GM12892 (cell line): ENCODE results near the gene FRAS1.

ENCODE experiments used
- POLR2A ChIP-seq: IDR thresholded peaks from 2 replicates; pipeline ENCODE4 v1.6.1; 2011; ENCODE audit warnings: low read depth, low read length, control low read depth
- POLR2AphosphoS5 ChIP-seq: IDR thresholded peaks from 2 replicates; pipeline ENCODE4 v1.6.1; 2011; ENCODE audit warnings: low read depth, low read length, control low read depth
- TAF1 ChIP-seq: IDR thresholded peaks from 2 replicates; pipeline ENCODE4 v1.6.1; 2011; ENCODE audit warnings: low read depth, mild to moderate bottlenecking, control low read depth, low read length, borderline replicate concordance

DNA sequence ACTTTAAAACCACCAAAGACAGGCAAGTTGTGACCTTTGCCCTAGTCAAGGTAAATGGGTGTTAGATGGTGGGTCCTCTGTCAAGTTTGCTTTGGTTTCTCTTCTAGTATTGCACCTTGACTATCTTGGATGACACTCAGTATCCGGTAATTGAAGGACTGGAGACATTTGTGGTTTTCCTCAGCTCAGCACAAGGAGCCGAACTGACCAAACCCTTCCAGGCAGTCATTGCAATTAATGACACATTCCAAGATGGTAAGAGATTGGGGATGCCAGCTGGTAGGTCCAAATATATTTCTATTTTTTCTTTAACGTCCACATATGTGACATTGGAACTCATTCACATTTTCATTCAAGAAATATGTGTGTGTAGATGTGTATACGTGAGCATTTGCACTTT, 425.2 kb downstream of the FRAS1 start:
- TF ChIP-seq POLR2A: no peak
- TF ChIP-seq TAF1: no peak
- no peak for TF ChIP-seq POLR2AphosphoS5
